Lower leg skin (tissue), 3 donors: ENCODE results near the gene ELP4.

Source experiments
- CTCF ChIP-seq, 3 donors: fragments of 450-650 bp; IDR thresholded peaks; one replicate each; pipeline ENCODE4 v1.5.1; 2016; ENCODE audit warnings: antibody characterized with exemption in 3 of 3, mild to moderate bottlenecking in 3 of 3, moderate library complexity in 2 of 3
- POLR2A ChIP-seq, 2 donors: fragments of 450-650 bp; IDR thresholded peaks; one replicate each; pipeline ENCODE4 v1.6.1; 2016 to 2017; ENCODE audit warnings: antibody characterized with exemption in 2 of 2, mild to moderate bottlenecking in 1 of 2, moderate library complexity in 1 of 2

- TF ChIP-seq CTCF (IDR thresholded peaks at IDR 0.05) (no peak), POLR2A (IDR thresholded peaks at IDR 0.05) (no peak)
Measured at GRCh38 chr11:31802990-31803812, 293.6 kb downstream of the ELP4 start.
